ENCODE measurements around the gene SLC8A2.
"Not testable (repeated sequence)": the region's sequence is repeated elsewhere in the genome, so short reads cannot be mapped to it uniquely, and the experiment has no call there.

SLC8A2 gene

DNA sequence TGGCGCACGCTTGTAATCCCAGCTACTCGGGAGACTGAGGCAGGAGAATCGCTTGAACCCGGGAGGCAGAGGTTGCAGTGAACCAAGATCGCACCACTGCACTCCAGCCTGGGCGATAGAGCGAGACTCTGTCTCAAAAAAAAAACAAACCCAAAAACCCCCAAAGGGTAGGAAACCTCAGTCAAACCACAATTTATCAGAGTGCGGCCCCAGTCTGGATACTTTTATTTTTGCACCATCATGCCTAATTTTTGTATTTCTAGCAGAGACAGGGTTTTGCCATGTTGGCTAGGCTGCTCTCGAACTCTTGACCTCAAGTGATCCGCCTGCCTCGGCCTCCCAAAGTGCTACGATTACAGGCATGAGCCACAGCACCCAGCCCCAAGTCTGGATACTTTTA is 14.5 kb upstream of the SLC8A2 start:
- not testable (repeated sequence) for DNase-seq (ENCODE audit: low spot score); H3K9me3 Mint-ChIP-seq; H3K27me3 Mint-ChIP-seq (ENCODE audit: low read depth); H3K27ac Mint-ChIP-seq; H3K4me3 Mint-ChIP-seq
- Mint-ChIP-seq H3K4me1 (ENCODE audit: low read depth) (peaks cover 20% of the 10 kb centered on the region), H3K36me3 (ENCODE audit: low read depth) (peaks cover 11% of the 10 kb centered on the region)

DNA sequence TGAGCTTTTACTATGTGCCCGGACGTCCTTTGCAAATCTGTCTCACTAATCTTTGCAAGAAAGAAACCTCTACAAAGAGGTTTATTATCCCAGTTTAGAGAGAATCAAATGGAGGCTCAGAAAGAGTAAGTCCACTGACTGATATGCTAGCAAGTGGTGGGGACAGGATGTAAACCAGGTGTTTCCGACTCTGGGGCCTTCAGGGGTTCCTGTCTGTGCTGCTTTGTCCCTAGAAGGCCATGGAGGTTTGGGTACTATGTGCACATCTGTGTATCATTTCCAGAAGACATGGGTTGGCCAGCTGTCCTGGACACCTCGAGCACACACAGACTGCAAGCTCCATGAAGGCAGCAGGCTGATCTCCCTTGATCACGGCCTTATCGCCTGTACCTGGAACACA is 13.5 kb upstream of the SLC8A2 start:
- peaks cover 20% of the 10 kb centered on the region for H3K4me1 Mint-ChIP-seq (ENCODE audit: low read depth)
- no peaks in the 10 kb centered on the region for H3K9me3 Mint-ChIP-seq
- H3K27me3 Mint-ChIP-seq (ENCODE audit: low read depth), result no peaks in the 10 kb centered on the region
- peak overlapping the region; percentile 99 for H3K27ac Mint-ChIP-seq
- no peak for DNase-seq (ENCODE audit: low spot score)
- peaks cover 10% of the 10 kb centered on the region for H3K36me3 Mint-ChIP-seq (ENCODE audit: low read depth)
- peak overlapping the region; percentile 97 for H3K4me3 Mint-ChIP-seq

DNA sequence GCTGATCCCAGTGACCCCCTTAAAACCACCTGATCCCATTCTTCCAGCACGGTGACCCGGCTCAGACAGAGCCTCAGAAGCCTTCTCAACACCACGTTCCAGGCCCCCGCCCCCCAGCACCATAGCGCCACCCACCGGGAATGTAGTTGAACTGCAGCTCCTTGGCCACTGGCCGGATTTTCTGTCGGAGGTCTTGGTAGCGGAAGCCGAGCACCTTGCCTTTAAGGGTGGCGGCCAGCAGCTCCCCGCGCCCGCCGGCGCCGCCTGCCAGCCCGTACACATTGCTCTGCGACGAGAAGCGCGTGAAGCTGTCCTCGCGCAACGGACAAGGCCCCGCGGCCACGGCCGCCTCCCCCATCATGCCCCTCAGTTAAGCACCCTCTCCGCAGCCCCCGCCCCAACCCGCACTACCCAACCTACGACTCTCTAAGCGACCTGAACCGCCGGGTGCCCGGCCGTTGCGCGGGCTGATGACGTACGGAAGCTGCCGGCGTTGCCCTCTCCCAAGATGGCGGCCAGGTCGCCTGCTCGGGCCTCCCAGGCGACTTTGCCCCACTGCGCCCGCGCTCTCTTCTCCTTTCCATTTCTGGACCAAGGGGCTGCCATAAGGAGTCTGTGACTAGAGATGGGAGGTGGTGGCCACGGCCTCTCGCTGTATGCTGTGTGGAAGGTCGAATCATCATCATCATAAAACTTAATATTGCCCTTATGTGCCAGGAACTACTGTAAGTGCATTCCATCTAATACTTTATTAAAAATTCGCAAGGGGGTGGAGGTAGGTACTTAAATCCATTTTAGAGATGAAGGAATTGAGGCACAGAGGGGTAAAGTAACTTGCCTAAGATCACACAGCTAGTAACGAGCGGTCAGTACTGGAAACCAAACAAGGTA is 12.4 kb upstream of the SLC8A2 start, which contains the start of gene KPTN:
TSS of gene KPTN (minus strand) at position 420 of the 891 bp plus-strand sequence. CDS start at position 361, 59 bp downstream.
- peak within 1 kb of the TSS; percentile 97 for H3K4me3 Mint-ChIP-seq
- no peaks in the 10 kb centered on the region for H3K9me3 Mint-ChIP-seq
- H3K4me1 Mint-ChIP-seq (ENCODE audit: low read depth), result peaks cover 20% of the 10 kb centered on the region
- H3K27ac Mint-ChIP-seq, result peak within 1 kb of the TSS; percentile 99
- peak; percentile 89 for DNase-seq (ENCODE audit: low spot score)
- peaks cover 6% of the 10 kb centered on the region for H3K36me3 Mint-ChIP-seq (ENCODE audit: low read depth)
- no peaks in the 10 kb centered on the region for H3K27me3 Mint-ChIP-seq (ENCODE audit: low read depth)

DNA sequence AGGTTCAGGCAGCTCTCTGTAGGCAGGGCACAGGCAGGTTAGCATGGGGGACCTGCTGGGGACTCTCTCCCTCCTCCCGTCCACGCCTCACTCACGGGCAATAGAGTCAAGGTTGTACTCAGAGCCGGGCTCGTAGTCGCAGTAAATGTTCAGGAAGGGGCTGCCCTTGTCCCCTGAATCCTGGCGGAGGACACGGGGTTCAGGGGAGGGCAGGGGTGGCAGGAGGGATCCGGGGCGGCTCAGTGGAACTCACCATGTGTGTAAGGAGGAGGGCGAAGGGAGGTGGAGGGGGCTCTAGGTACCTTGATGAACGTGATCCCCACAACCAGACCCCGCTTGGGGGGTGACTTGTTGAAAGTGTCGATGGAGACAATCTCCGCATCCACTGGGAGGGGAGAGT is 11.5 kb upstream of the SLC8A2 start:
- peaks cover 20% of the 10 kb centered on the region for H3K4me1 Mint-ChIP-seq (ENCODE audit: low read depth)
- H3K36me3 Mint-ChIP-seq (ENCODE audit: low read depth), result peaks cover 6% of the 10 kb centered on the region
- DNase-seq (ENCODE audit: low spot score), result no peak
- peak overlapping the region; percentile 97 for H3K4me3 Mint-ChIP-seq
- no peaks in the 10 kb centered on the region for H3K9me3 Mint-ChIP-seq
- peak overlapping the region; percentile 99 for H3K27ac Mint-ChIP-seq
- no peaks in the 10 kb centered on the region for H3K27me3 Mint-ChIP-seq (ENCODE audit: low read depth)

DNA sequence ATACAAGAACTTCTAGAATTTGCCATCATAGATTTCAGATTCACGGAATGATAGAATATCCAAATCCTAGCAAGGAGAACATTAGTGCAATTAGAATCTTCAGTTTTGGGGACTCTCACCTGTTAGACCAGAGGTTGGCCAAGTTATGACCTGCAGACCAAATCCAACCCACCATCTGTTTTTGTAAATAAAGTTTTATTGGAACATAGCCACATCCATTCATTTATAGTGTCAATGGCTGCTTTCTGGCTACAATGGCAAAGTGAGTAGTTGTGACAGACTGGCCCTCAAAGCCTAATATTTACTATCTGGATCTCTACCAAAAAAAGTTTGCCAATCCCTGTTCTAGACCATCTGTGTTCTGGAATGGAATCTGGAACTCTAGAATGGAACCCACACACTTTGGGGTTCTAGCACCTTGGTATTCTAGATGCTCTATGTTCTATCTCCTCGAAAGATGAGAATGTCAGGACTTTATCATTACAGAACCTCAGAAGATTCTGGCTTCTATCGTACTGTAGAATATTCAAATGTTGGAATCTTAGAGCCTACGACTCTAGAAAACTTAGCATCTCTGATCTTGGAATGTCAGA is 9.9 kb upstream of the SLC8A2 start:
- Mint-ChIP-seq H3K27me3 (ENCODE audit: low read depth) (no peaks in the 10 kb centered on the region), H3K4me3 (no peak overlapping the region), H3K9me3 (no peaks in the 10 kb centered on the region), H3K4me1 (ENCODE audit: low read depth) (peaks cover 13% of the 10 kb centered on the region), H3K27ac (no peak overlapping the region), H3K36me3 (ENCODE audit: low read depth) (peaks cover 6% of the 10 kb centered on the region)
- DNase-seq (ENCODE audit: low spot score), result no peak

DNA sequence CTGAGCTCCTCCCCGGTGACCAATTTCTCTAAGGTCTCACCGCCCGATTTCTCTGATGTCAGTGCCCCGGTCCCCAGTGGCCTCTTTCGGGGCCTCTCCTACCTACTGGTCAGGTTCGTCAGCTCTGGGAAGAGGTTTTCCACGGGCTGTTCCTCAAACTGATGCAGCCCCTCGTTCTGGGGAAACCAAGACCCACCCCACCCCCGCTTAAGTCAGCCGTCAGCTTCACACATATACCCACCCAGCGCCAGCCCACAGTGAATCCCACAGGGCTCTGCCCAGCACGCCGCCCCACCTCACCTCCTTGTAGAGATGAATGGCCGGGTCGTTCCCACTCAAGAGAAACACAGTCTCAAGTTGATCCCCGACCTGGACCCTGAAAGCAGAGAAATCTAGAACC is 9.0 kb upstream of the SLC8A2 start:
- no peaks in the 10 kb centered on the region for H3K9me3 Mint-ChIP-seq
- no peak for DNase-seq (ENCODE audit: low spot score)
- H3K27ac Mint-ChIP-seq, result no peak overlapping the region
- H3K4me1 Mint-ChIP-seq (ENCODE audit: low read depth), result peaks cover 13% of the 10 kb centered on the region
- no peak overlapping the region for H3K4me3 Mint-ChIP-seq
- H3K36me3 Mint-ChIP-seq (ENCODE audit: low read depth), result peaks cover 6% of the 10 kb centered on the region
- no peaks in the 10 kb centered on the region for H3K27me3 Mint-ChIP-seq (ENCODE audit: low read depth)

DNA sequence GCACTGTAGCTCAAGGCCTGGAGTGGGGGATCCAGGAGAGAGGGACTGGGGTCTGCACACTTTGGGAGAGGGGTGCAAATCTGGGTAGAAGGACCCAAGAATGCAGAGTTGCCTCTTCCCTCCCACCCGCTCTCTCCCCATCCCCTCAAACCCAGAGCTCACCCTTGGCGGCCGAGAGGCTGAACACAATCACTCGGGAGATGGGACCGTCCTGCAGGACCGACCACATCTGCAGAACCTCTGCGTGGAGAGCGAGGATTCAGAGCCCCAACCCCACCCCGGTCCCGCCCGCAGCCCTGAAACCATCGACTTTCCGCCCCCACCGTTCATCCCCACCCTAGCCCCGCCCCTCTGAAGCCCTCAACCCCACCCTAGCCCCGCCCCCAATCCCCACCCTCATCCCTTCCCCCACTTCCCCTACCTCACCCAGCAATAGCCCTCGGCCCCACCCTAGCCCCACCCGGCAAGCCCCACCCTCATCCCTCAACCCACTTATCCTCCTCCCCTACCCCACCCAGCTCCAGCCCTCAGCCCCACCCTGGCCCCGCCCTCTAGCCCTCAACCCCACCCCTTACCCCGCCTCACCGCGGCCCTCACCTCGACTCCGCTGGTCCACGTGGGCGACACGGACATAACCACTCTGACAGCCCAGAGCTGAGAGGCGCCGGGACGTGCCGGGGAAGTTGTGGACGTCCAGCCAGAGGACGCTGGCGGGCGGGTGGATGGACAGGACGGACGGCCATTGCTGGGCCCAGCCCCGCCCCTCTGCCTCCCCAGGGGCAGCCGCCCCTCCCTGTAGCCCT is 8.2 kb upstream of the SLC8A2 start:
- no peaks in the 10 kb centered on the region for H3K9me3 Mint-ChIP-seq
- peaks cover 6% of the 10 kb centered on the region for H3K4me1 Mint-ChIP-seq (ENCODE audit: low read depth)

DNA sequence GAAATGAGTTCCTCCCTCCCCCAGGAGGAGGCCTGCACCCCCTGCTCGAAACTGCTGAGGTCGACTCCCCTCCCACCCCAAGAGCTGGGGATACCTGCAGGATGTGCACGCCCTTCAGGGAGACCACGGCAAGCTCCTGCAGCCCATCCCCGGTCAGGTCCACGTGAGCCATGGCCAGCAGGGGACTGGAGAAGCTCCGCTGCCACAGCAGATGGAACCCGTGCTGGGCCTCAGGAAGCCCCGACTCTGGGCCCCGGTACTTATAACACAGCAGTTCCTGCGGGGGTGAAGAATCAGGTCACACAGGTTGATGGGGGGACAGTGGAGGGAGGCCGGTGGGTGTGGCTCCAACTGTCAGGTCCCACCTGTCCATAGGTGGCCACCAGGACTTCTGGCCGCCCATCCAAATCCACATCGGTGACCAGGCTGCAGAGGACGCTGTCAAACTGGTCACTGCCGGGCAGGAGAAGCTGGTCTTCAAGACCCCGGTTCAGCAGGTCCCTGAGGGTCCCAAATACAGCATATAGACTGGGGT is 4.8 kb upstream of the SLC8A2 start:
- no peak overlapping the region for H3K4me3 Mint-ChIP-seq
- H3K27ac Mint-ChIP-seq, result no peak overlapping the region
- no peak for DNase-seq (ENCODE audit: low spot score)
- H3K9me3 Mint-ChIP-seq, result no peaks in the 10 kb centered on the region
- H3K4me1 Mint-ChIP-seq (ENCODE audit: low read depth), result peaks cover 2% of the 10 kb centered on the region
- H3K27me3 Mint-ChIP-seq (ENCODE audit: low read depth), result peaks cover 3% of the 10 kb centered on the region
- H3K36me3 Mint-ChIP-seq (ENCODE audit: low read depth), result no peaks in the 10 kb centered on the region

More for the DNA sequence above, 8.2 kb upstream of the SLC8A2 start:
- H3K4me3 Mint-ChIP-seq, result no peak overlapping the region
- no peak overlapping the region for H3K27ac Mint-ChIP-seq
- H3K27me3 Mint-ChIP-seq (ENCODE audit: low read depth), result no peaks in the 10 kb centered on the region
- no peak for DNase-seq (ENCODE audit: low spot score)
- peaks cover under 1% of the 10 kb centered on the region for H3K36me3 Mint-ChIP-seq (ENCODE audit: low read depth)

DNA sequence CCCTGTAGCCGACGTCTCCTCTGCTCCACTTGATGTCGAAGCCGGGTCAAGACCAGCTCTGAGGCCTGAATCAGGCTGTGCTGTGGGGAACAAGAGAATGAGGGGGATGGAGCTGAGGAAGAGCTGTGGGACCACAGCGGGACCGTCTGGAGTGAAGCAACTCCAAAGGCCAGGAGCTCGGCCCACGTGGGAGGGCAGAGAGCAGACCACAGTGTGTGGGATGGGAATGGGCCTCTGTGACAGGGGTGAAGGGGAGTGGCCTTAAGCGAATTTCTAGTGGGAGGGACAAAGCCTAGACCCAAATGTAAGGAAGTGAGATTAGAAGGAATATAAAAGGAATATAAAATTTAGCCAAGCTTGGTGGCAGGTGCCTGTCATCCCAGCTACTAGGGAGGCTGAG is 3.8 kb upstream of the SLC8A2 start:
- H3K27ac Mint-ChIP-seq, result no peak overlapping the region
- H3K36me3 Mint-ChIP-seq (ENCODE audit: low read depth), result no peaks in the 10 kb centered on the region
- no peak overlapping the region for H3K4me3 Mint-ChIP-seq
- H3K27me3 Mint-ChIP-seq (ENCODE audit: low read depth), result peaks cover 11% of the 10 kb centered on the region
- peaks cover 3% of the 10 kb centered on the region for H3K4me1 Mint-ChIP-seq (ENCODE audit: low read depth)
- H3K9me3 Mint-ChIP-seq, result no peaks in the 10 kb centered on the region
- DNase-seq (ENCODE audit: low spot score), result no peak

DNA sequence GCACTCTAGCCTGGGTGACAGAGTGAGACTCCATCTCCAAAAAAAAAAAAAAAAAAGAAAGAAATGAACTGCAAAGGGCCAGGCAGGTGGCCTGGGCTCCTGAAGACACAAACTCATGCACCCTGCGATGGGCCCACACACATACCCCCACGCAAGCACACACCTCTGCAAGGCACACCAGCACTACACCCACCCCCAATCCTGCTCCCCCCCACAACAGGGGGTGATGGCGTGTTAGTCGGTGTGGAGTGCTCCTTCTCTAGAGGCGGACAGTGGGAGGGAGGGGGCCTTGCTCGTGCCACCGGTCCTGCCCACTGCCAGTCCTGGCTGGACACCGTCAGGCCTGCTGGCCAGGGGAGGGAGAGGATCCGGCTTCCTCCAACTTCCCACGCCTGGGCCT is 1.6 kb upstream of the SLC8A2 start:
- Mint-ChIP-seq H3K27ac (no peak overlapping the region), H3K4me1 (ENCODE audit: low read depth) (peaks cover 3% of the 10 kb centered on the region), H3K36me3 (ENCODE audit: low read depth) (no peaks in the 10 kb centered on the region), H3K9me3 (no peaks in the 10 kb centered on the region), H3K27me3 (ENCODE audit: low read depth) (peaks cover 28% of the 10 kb centered on the region), H3K4me3 (no peak overlapping the region)
- DNase-seq (ENCODE audit: low spot score), result no peak

DNA sequence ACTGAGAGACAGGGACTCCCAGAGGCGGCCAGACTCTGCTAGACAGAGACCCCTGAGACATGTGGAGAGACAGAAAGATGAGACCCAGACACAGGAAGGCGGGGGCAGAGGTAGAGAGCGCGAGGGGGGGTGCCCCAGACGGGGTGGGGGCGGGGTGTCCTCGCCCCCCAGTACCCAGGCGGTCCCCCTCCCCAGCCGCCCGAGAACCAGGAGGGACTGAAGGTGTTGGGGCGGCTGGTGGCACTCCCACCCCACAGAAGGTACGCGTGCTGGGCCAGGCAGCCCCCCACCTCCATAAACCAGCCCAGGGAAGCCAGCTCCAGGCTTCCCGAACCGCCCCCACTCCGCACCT is 336 bp downstream of the SLC8A2 start:
- no peaks in the 10 kb centered on the region for H3K9me3 Mint-ChIP-seq
- H3K4me1 Mint-ChIP-seq (ENCODE audit: low read depth), result peaks cover 3% of the 10 kb centered on the region
- H3K27ac Mint-ChIP-seq, result no peak overlapping the region
- DNase-seq (ENCODE audit: low spot score), result no peak
- no peak overlapping the region for H3K4me3 Mint-ChIP-seq
- H3K27me3 Mint-ChIP-seq (ENCODE audit: low read depth), result peaks cover 35% of the 10 kb centered on the region
- no peaks in the 10 kb centered on the region for H3K36me3 Mint-ChIP-seq (ENCODE audit: low read depth)

DNA sequence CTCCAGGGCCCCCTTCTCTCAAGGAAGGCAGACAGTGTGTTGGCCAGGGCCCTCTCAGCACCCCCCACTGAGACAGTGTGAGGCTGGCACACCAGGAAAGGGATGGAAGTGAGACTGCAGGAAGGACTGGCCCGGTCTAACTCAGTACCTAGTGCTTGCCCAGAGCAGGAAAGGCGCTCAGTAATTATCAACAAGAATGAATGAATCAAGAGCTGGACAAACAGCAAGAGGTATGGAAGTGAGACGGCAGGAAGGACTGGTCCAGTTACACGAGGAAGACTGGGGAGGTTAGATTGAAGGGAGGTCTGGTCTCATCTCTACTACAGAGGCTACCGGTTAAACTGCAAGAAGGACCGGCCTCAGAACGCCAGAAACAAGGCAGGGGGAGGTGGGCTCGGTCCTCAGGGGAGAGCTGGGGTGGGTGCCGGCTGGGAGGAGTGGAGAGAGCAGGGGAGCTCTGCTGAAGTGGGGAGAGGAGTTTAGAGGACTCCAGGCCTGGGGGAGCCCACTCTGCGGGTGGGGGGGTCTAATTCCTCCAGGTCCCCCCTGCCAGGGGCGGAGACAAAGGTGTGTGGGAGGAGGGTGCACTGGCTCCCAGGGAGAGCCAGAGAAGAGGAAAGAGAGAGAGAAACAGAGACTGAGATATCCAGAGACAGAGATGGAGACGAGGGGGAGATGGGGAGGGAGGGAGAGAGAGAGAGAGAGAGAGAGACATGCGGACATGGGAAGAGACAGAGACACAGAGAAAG is 1.1 kb downstream of the SLC8A2 start:
- H3K4me3 Mint-ChIP-seq, result no peak overlapping the region
- no peak for DNase-seq (ENCODE audit: low spot score)
- H3K27me3 Mint-ChIP-seq (ENCODE audit: low read depth), result peaks cover 35% of the 10 kb centered on the region
- H3K27ac Mint-ChIP-seq, result no peak overlapping the region
- H3K4me1 Mint-ChIP-seq (ENCODE audit: low read depth), result peaks cover 3% of the 10 kb centered on the region
- H3K36me3 Mint-ChIP-seq (ENCODE audit: low read depth), result no peaks in the 10 kb centered on the region
- no peaks in the 10 kb centered on the region for H3K9me3 Mint-ChIP-seq

DNA sequence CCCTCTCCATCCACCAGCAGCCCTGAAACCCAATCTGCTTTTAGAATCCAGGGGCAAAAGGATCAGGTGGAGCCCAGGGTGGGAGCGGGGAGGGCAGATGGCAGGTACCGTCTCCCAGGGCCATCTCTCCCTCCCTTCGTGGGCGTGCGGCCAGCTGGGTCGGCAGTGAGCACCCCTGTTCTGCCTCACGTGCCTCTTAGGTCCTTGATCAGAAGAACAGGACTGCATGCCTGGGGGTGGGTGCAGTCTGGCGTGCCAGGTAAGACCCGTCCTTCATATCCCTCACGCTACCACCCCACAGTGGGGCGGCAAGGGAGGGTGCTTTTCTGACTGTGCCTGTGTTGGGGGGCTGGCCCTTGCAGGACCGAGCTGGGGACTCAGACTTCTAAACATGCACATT is 2.0 kb downstream of the SLC8A2 start:
- H3K4me3 Mint-ChIP-seq, result no peak overlapping the region
- H3K27ac Mint-ChIP-seq, result no peak overlapping the region
- no peak for DNase-seq (ENCODE audit: low spot score)
- peaks cover 3% of the 10 kb centered on the region for H3K4me1 Mint-ChIP-seq (ENCODE audit: low read depth)
- H3K36me3 Mint-ChIP-seq (ENCODE audit: low read depth), result no peaks in the 10 kb centered on the region
- peaks cover 35% of the 10 kb centered on the region for H3K27me3 Mint-ChIP-seq (ENCODE audit: low read depth)
- H3K9me3 Mint-ChIP-seq, result no peaks in the 10 kb centered on the region

Data from T-helper 2 cell treated with Interferon-gamma antibody and Interleukin-4, amounts not matched to agents 5 μg/mL and 100 μg/mL, for 36 hours (primary cell).